Measurements from ENCODE around the gene SUGT1.

DNA sequence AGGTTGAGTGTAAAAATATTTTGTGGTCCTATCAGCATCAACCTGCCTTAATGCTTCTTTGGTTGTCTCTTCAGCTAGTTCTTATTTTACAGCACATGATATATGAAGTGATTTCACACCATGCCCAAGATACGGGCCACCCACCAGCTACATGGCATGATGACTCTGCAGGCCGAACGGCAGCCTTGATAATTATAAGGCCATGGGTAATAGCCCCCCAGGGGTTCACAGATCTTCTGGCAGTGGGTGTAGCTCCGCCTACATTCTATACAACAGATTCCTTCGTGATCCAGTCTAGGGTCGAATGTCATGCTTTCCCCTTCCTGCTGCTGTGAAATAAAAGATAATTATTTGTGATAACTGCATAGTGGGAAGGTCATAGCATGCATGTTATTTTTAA lies 50.8 kb downstream of the SUGT1 start:
- TF ChIP-seq, protein P1, sequence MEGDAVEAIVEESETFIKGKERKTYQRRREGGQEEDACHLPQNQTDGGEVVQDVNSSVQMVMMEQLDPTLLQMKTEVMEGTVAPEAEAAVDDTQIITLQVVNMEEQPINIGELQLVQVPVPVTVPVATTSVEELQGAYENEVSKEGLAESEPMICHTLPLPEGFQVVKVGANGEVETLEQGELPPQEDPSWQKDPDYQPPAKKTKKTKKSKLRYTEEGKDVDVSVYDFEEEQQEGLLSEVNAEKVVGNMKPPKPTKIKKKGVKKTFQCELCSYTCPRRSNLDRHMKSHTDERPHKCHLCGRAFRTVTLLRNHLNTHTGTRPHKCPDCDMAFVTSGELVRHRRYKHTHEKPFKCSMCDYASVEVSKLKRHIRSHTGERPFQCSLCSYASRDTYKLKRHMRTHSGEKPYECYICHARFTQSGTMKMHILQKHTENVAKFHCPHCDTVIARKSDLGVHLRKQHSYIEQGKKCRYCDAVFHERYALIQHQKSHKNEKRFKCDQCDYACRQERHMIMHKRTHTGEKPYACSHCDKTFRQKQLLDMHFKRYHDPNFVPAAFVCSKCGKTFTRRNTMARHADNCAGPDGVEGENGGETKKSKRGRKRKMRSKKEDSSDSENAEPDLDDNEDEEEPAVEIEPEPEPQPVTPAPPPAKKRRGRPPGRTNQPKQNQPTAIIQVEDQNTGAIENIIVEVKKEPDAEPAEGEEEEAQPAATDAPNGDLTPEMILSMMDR (IDR thresholded peaks at IDR 0.05; ENCODE audit: low read length): no peak
- TF ChIP-seq EZH2 (IDR thresholded peaks at IDR 0.05; ENCODE audit: borderline replicate concordance, low read length): no peak
